ENCODE data around the gene SPEG.

The SPEG gene

GRCh38 chr2:219517954-219518778 is 83.5 kb downstream of the SPEG start:
- no peak for DNase-seq

GRCh38 chr2:219519526-219519916 is 84.9 kb downstream of the SPEG start:
- DNase-seq = no peak

- no peak for DNase-seq
These were observed 85.4 kb downstream of the SPEG start for GRCh38 chr2:219520079-219520478.

- no peak for DNase-seq
These were observed 86.6 kb downstream of the SPEG start for GRCh38 chr2:219521066-219521880.

- no peak for DNase-seq
These were observed 87.7 kb downstream of the SPEG start for GRCh38 chr2:219522111-219523030.

GRCh38 chr2:219523031-219523671 is 88.5 kb downstream of the SPEG start:
- DNase-seq = no peak

- no peak for DNase-seq
These were observed 90.2 kb downstream of the SPEG start for GRCh38 chr2:219524817-219525216.

- no peak for DNase-seq
These were observed 91.0 kb downstream of the SPEG start for GRCh38 chr2:219525533-219526232.

GRCh38 chr2:219526320-219527075 is 91.9 kb downstream of the SPEG start:
- DNase-seq = no peak

- DNase-seq = no peak
These were observed 92.4 kb downstream of the SPEG start for GRCh38 chr2:219527076-219527394.

GRCh38 chr2:219527472-219527871 is 92.8 kb downstream of the SPEG start:
- DNase-seq = no peak

- peak; percentile 86 for DNase-seq
These were observed 95.7 kb downstream of the SPEG start for GRCh38 chr2:219530048-219530963.

- DNase-seq = no peak
These were observed 97.2 kb downstream of the SPEG start for GRCh38 chr2:219531639-219532377.

- DNase-seq = no peak
These were observed 97.7 kb downstream of the SPEG start for GRCh38 chr2:219532378-219532649.

GRCh38 chr2:219533930-219534661 is 99.5 kb downstream of the SPEG start:
- DNase-seq = no peak

- DNase-seq = no peak
These were observed 101.8 kb downstream of the SPEG start for GRCh38 chr2:219536425-219536824.

GRCh38 chr2:219536967-219537366 is 102.3 kb downstream of the SPEG start:
- DNase-seq = no peak

- DNase-seq = no peak
These were observed 103.2 kb downstream of the SPEG start for GRCh38 chr2:219537657-219538488.

Data from T-helper 9 cell (primary cell).